CD4-positive, alpha-beta T cell treated with Interleukin-15 for 4 hours (primary cell): ENCODE data around the gene CGB2.

Experiments used
- DNase-seq: peaks from one replicate; pipeline ENCODE4 v3.0.0-alpha.2; 2020; ENCODE audit warnings: low spot score

The CGB2 gene

GRCh38 chr19:49031642-49032301, at the start of gene CGB2:
CGB2 (plus strand) TSS chr19:49031890; CDS start chr19:49032096, 206 bp downstream.
- DNase-seq = peak; percentile 42

DNA sequence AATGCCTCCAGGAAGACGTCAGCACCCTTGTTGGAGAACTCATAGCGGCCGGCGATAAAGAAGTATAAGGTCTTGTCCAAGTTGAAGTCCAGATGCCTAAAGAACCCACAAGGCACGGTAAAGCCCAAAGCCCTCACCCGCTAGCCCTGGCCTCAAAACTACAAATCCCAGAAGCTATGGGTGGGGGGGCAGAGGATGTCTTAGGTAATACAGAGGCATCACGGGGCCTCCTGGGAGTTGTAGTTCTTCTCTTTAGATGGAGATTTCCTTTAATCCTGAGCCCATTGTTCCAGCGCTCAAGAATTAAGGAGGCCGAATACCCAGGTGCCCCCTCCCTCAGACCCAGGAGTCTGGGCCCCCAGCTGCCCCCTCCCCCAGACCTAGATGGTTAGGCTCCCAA, 49.4 kb upstream of the CGB2 start:
- no peak for DNase-seq

- no peak for DNase-seq
Measured at GRCh38 chr19:48985711-48986110, 46.0 kb upstream of the CGB2 start.

DNA sequence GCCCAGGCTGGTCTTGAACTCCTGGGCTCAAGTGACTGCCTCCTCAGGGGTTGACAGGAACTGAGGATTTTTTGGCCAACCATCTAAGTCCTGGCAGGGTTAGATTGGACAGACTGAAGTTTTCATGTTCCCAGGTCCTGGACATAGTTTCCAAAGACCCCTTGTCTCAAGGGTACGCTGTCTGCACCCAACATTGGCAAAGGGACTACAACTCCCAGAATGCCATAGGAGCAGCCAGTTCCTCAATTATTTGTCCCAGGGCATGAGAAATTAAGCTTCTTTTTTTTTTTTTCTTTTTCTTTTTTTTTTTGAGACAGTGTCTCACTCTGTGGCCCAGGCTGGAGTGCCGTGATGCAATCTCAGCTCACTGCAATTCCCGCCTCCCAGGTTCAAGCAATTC, 45.5 kb upstream of the CGB2 start:
- DNase-seq = no peak

DNA sequence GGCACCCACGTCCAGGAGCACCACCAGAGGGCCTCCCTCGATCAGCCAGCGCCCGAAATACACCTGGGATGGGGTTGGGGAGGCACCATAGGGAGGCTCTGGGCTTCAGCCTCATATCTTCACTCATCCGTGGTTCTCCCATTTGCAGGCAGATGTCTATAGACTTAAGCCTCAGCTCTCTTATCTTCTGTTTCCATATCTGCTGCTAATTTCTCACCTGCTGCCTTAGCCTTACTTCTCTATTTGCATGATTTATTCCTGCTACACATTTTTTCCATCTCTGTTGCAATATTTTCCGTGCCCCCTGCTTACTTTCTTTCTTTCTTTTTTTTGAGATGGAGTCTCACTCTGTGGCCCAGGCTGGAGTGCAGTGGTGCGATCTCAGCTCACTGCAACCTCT, 44.4 kb upstream of the CGB2 start:
- DNase-seq = no peak

- DNase-seq = no peak
Measured at GRCh38 chr19:48988286-48988685, 43.4 kb upstream of the CGB2 start.

DNA sequence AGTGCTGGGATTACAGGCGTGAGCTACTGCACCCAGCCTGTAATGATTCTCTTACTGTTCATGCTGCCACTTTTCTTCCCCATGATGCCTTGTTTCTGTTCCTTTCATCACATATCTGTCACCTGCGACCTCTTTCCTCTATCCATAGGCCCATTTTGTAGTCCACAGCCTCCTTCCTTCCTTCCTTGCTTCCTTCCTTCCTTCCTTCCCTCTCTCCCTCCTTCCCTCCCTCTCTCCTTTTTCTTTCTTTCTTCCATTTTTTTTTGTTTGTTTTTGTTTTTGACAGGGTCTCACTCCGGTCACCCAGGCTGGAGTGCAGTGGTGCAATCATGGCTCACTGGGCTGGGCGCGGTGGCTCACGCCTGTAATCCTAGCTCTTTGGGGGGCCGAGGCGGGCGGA, 42.8 kb upstream of the CGB2 start:
- no peak for DNase-seq

DNA sequence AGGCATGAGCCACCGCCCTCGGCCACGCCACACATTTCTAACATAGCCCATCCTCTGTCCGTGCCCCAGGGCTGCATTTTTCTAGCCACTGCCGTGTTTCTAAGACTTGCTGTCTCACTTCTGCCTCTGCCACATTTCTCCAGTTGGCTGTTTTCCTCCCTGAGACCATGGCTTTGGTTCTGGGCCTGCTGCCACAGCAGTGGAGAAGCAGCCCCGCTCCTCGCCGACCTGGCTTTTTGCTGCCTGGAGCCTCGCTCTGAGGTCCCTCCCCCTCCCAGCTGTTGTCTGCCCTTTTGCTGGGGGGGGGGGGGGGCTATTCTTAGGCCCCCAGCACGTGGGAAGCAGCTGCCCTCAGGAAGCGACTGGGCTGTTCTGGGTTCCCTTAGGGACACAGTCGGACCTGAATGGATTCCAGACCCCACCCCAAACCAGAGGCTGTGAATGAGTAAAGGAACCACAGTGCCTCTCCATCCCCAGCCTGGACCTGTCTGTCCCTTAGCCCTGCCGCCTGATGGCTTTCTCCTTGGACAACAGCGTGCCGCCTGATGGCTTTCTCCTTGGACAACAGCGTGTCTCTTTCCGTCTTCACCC, 41.9 kb upstream of the CGB2 start:
- no peak for DNase-seq

DNA sequence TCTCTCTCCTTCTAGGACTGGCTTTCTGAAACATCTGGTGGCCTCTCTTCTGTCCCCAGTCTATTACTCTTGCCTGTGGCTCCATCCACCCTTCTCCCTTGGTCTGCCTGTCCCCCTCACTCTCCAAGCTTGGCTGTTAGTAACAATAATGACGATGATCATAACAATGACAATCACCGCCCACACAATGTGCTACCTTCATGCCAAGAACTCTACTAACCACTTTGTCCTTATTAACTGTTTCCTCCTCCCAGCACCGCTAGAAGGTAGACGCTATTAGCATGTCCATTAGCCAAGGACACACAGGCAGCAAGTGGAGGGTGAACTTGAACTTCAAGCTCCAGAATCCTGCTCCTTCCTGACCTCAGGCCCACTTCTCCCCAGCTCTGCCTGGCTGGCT, 41.3 kb upstream of the CGB2 start:
- DNase-seq = no peak

DNA sequence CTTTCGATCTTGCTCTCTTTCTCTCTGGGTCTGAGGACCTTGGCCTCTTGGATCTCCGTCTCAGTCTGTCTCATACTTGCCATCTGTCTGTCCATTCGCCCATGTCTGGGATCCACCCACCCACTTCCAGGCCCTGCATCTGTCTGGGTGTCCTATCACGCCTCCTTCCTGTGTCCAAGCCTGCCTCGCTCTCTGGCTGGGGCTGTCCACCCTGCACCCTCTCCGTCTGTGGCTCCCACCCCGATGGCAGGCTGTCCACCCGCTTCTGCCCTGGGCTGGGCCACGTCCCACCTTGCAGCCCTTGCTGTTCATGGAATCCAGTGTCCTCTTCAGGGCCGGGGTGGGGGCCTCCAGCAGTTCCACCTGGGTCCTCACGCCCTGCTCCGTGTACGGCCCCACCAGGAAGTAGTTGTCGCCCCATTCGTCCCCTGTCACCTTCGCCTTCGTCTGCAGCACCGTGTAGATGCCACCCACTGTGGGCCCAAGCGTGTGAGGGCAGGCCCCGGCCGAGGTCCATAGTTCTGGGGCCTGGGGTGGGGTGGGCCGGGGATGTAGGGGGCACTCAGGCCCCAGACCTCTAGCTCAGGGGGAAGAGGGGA, 40.6 kb upstream of the CGB2 start:
- DNase-seq = no peak

DNA sequence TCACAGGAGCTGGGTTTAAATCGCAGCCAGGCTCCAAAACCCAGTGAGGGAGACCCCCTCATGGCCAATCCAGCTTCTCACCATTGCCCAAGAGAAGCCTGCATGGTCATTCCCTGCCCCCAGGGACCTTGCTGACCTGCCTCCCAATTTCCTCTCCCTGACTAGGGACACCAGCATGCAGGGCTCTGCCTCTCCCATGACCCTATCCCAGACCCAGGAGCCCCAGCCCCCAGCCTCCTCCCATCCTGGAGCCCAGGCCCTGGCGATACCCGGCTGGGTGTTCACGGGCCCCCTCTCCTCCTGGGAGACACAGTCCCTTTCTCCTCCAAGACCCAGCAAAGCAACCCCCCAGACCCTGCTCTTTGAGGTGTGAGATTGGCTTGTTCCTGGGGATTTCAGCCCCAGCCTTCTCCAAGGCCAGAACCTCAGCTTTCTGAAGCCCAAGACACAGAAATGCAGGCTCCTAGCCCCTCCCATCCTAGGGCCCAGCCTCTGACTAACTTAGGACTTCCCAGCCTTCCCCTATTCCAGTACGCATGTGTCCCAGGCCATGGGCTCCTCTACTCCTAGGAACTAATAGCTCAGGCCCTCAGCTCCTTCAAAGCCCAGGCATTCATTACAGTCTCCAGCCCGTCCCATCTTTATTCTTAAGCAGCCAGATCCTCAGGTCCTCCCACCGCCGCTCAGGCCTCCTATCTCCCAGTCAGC, 39.7 kb upstream of the CGB2 start:
- DNase-seq = no peak

DNA sequence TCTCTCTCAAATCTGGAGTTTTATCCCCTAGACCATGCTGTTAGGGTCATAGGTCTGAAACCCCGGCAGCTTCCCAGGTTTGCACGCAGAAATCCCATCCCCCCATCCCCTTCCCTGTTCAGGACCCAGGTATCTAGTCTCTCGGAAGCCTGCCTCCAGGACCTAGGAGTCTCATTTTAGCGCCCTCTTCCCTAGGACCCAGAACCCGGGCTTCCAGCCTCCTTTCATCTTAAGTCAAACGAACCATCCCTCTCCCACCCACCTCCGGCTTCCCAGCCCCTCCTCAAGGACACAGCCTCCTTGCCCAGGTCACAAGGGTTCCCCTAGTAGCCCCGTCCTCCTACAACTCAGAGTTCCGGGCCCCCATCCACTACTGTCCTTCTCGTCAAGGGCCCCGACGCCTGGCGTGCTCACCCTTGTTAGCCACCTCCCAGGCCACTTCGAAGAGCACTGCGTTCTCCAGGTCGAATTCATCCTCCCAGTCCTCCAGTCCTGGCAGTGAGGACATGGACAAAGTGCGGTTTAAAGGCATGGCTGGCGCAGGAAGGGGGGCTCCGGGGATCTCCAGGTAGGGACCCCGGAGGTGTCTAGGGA, 39.0 kb upstream of the CGB2 start:
- DNase-seq = no peak

GRCh38 chr19:48993175-48994034, 38.3 kb upstream of the CGB2 start, which contains the start of the genes GYS1 and RUVBL2:
GYS1 (minus strand) TSS chr19:48993309; CDS start chr19:48993112, 197 bp downstream.
RUVBL2 (plus strand) TSS chr19:48993887; CDS start chr19:48993912, 25 bp downstream.
- peak; percentile 100 for DNase-seq

GRCh38 chr19:48994035-48994386, 37.7 kb upstream of the CGB2 start:
- no peak for DNase-seq

- peak; percentile 47 for DNase-seq
Measured at GRCh38 chr19:48997972-48998371, 33.7 kb upstream of the CGB2 start.

GRCh38 chr19:48999481-49000325, 32.0 kb upstream of the CGB2 start:
- peak; percentile 70 for DNase-seq

GRCh38 chr19:49004133-49004532, 27.6 kb upstream of the CGB2 start:
- no peak for DNase-seq

- no peak for DNase-seq
Measured at GRCh38 chr19:49004964-49005614, 26.6 kb upstream of the CGB2 start.

GRCh38 chr19:49006905-49007304, 24.8 kb upstream of the CGB2 start:
- no peak for DNase-seq

DNA sequence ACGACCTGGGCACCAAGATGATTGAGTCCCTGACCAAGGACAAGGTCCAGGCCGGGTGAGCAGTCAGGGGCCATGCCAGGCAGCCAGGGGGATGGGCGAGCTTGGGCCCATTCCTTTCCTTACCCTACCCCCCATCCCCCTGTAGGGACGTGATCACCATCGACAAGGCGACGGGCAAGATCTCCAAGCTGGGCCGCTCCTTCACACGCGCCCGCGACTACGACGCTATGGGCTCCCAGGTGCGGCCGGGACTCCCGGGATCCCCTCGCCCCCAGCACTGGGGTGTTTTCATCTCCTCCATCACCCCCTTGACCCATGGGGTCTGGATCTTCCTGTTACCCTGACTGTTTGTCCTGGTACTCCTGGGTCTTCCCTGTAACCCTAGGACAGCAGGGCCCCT, 21.9 kb upstream of the CGB2 start:
- no peak for DNase-seq
